Progenitor cell of endocrine pancreas (in vitro differentiated cells): Measurements from ENCODE around the gene SCN4B. TPM values are rescaled to one million over a fixed set of nuclear protein-coding genes. Genes with fewer than 3 reads are reported as not detected.

ENCODE experiments used
- DNase-seq: peaks from one replicate; pipeline ENCODE4 v3.0.0; 2021; ENCODE audit warnings: low spot score; ENCODE audit not compliant: unreplicated experiment
- H3K27ac Mint-ChIP-seq: 2 replicates; pipeline ENCODE4 v1.8.0; 2021; ENCODE audit warnings: mild to moderate bottlenecking, moderate library complexity, mixed read lengths
- H3K27me3 Mint-ChIP-seq: 2 replicates; pipeline ENCODE4 v1.8.0; 2021; ENCODE audit warnings: mixed read lengths
- H3K36me3 Mint-ChIP-seq: 2 replicates; pipeline ENCODE4 v1.8.0; 2022; ENCODE audit warnings: mixed read lengths; ENCODE audit not compliant: insufficient read depth
- H3K4me1 Mint-ChIP-seq: 2 replicates; pipeline ENCODE4 v1.8.0; 2021; ENCODE audit warnings: low read depth, mixed read lengths
- H3K4me3 Mint-ChIP-seq: 2 replicates; pipeline ENCODE4 v1.8.0; 2021; ENCODE audit warnings: low read depth, mild to moderate bottlenecking, moderate library complexity, mixed read lengths
- H3K9me3 Mint-ChIP-seq: 2 replicates; pipeline ENCODE4 v1.8.0; 2021; ENCODE audit warnings: low read depth, mixed read lengths
- total RNA-seq: library from RNA; stranded (reverse); gene quantifications from 2 replicates; pipeline ENCODE4 v1.2.1, GENCODE V29; 2021
- TF ChIP-seq, protein P1 (sequence below): fragments of 200-600 bp; sonication (generic); IDR thresholded peaks from one replicate; pipeline ENCODE4 v1.5.0; 2021; ENCODE audit warnings: antibody characterized with exemption, mild to moderate bottlenecking; ENCODE audit not compliant: unreplicated experiment

Gene SCN4B
- total RNA-seq, 1 donor from 2014 or later, result not detected

- H3K27ac Mint-ChIP-seq, result no peak overlapping the region
- TF ChIP-seq, protein P1, sequence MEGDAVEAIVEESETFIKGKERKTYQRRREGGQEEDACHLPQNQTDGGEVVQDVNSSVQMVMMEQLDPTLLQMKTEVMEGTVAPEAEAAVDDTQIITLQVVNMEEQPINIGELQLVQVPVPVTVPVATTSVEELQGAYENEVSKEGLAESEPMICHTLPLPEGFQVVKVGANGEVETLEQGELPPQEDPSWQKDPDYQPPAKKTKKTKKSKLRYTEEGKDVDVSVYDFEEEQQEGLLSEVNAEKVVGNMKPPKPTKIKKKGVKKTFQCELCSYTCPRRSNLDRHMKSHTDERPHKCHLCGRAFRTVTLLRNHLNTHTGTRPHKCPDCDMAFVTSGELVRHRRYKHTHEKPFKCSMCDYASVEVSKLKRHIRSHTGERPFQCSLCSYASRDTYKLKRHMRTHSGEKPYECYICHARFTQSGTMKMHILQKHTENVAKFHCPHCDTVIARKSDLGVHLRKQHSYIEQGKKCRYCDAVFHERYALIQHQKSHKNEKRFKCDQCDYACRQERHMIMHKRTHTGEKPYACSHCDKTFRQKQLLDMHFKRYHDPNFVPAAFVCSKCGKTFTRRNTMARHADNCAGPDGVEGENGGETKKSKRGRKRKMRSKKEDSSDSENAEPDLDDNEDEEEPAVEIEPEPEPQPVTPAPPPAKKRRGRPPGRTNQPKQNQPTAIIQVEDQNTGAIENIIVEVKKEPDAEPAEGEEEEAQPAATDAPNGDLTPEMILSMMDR, result no peak
- no peaks in the 10 kb centered on the region for H3K36me3 Mint-ChIP-seq
- peaks cover 23% of the 10 kb centered on the region for H3K27me3 Mint-ChIP-seq
- H3K4me3 Mint-ChIP-seq, result no peak overlapping the region
- DNase-seq, result no peak
- no peaks in the 10 kb centered on the region for H3K4me1 Mint-ChIP-seq
- no peaks in the 10 kb centered on the region for H3K9me3 Mint-ChIP-seq
These were observed 23.7 kb downstream of the SCN4B start for GRCh38 chr11:118128721-118129470.

DNA sequence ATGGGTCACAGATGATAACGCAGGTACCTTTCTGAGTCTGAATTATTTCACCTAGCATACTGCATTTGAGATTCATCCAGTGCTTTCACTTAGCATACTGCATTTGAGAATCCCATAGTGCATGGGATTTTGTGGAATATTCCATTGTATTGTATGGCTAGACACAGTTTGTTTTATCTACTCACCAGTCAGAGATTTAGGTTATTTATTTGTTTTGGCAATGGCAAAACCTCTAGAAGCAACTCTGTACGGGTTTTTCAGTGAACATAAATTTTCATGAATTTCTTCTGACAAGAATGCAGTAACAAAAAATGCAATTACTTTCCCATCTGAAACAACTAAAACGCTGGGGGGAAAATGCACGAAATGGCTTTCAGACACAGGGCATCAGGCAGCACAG lies 24.3 kb downstream of the SCN4B start:
- H3K9me3 Mint-ChIP-seq, result no peaks in the 10 kb centered on the region
- no peaks in the 10 kb centered on the region for H3K36me3 Mint-ChIP-seq
- no peak overlapping the region for H3K27ac Mint-ChIP-seq
- no peak for DNase-seq
- H3K4me1 Mint-ChIP-seq, result no peaks in the 10 kb centered on the region
- peaks cover 21% of the 10 kb centered on the region for H3K27me3 Mint-ChIP-seq
- no peak overlapping the region for H3K4me3 Mint-ChIP-seq
- TF ChIP-seq, protein P1, result no peak

- Mint-ChIP-seq H3K36me3 (no peaks in the 10 kb centered on the region), H3K4me3 (no peak overlapping the region), H3K27ac (no peak overlapping the region), H3K4me1 (no peaks in the 10 kb centered on the region), H3K9me3 (no peaks in the 10 kb centered on the region), H3K27me3 (peaks cover 17% of the 10 kb centered on the region)
- DNase-seq, result no peak
- TF ChIP-seq, protein P1, result no peak
These were observed 26.4 kb downstream of the SCN4B start for GRCh38 chr11:118126082-118126838.

DNA sequence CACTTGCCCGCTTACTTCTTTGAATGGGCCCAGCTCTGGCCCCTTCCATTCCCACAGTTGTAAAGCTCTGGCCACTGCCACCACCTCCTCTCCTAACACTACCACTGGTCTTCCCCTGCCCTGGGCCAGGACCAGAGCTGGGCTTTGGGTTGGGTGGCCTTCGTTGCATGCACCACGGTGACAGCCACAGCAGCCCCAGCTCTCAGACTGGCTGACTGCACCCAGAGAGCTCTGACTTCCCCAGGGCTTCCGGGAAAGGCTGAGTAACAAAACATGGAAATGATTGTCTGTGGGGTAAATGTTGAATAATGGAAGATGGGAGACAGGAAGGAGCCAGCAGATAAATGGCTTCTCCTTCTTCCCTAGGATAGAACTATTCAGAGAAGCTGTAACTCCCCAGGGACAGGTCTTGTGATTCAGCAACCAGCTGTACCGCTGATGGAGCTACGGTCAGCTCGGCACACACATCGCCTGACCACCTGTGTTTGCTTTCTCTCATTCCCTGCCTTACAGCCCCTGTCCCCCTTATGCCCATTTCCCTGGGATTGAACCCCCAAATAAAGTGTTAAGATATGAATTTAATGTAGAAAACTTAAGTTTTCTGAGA lies 27.6 kb downstream of the SCN4B start:
- no peak overlapping the region for H3K4me3 Mint-ChIP-seq
- DNase-seq, result no peak
- TF ChIP-seq, protein P1, result no peak
- peaks cover 10% of the 10 kb centered on the region for H3K27me3 Mint-ChIP-seq
- no peaks in the 10 kb centered on the region for H3K36me3 Mint-ChIP-seq
- peaks cover 7% of the 10 kb centered on the region for H3K9me3 Mint-ChIP-seq
- H3K4me1 Mint-ChIP-seq, result no peaks in the 10 kb centered on the region
- H3K27ac Mint-ChIP-seq, result no peak overlapping the region

GRCh38 chr11:118120793-118121192 lies 31.8 kb downstream of the SCN4B start:
- H3K36me3 Mint-ChIP-seq, result peaks cover 1% of the 10 kb centered on the region
- no peak for DNase-seq
- H3K27ac Mint-ChIP-seq, result no peak overlapping the region
- H3K4me3 Mint-ChIP-seq, result no peak overlapping the region
- TF ChIP-seq, protein P1, result no peak
- no peaks in the 10 kb centered on the region for H3K4me1 Mint-ChIP-seq
- H3K9me3 Mint-ChIP-seq, result peaks cover 7% of the 10 kb centered on the region
- H3K27me3 Mint-ChIP-seq, result peaks cover 8% of the 10 kb centered on the region
